Measurements from ENCODE around the gene CEP43. TPM values are rescaled to one million over a fixed set of nuclear protein-coding genes. Genes with fewer than 3 reads are reported as not detected.

Gene CEP43
- total RNA-seq, 1 experiment from 2014 or later = 25.1 TPM

DNA sequence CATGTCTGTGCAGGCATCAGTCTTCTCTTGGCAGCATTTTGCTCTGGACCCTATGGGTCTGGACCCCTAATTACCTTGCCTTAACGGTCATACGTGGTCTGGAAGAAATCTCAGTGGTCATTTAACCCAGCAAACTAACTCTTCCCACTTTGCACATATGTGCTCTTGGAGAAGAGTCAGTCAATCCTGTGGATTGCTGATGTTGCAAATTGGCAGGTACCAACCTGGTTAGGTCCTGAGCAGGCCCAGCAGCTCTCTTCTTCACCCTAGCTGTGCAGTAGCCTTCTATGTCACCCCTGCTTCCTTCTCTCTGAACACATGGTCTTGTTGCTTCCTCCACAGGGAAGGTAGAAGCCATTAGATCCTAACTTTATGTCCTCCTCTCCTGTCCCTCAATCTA lies 1.6 kb downstream of the CEP43 start:
- ChIA-PET CTCF (interaction anchor here (2.9 kb wide), 1 partner anchor 140 kb away, joined by 17 read pairs; no protein-coding TSS in a partner anchor), POLR2A (no interaction called here)
- no peaks in the 10 kb centered on the region for H3K27me3 Mint-ChIP-seq (ENCODE audit: low read depth)
- peak overlapping the region; percentile 89 for H3K4me3 Mint-ChIP-seq
- peak overlapping the region; percentile 29; the same call in 1 of the 2 replicates for H3K27ac Mint-ChIP-seq
- peaks cover 27% of the 10 kb centered on the region for H3K4me1 Mint-ChIP-seq
- H3K9me3 Mint-ChIP-seq = no peaks in the 10 kb centered on the region
- TF ChIP-seq, protein P1, sequence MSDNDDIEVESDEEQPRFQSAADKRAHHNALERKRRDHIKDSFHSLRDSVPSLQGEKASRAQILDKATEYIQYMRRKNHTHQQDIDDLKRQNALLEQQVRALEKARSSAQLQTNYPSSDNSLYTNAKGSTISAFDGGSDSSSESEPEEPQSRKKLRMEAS (CRISPR knock-in tag; IDR thresholded peaks at IDR 0.05) = no peak
- TF ChIP-seq ESRRA (CRISPR knock-in tag; IDR thresholded peaks at IDR 0.05; ENCODE audit: borderline replicate concordance) = no peak
- TF ChIP-seq ZNF317 (CRISPR knock-in tag; IDR thresholded peaks at IDR 0.05; ENCODE audit: borderline replicate concordance, low read depth) = no peak
- TF ChIP-seq TCF7 (CRISPR knock-in tag; IDR thresholded peaks at IDR 0.05; ENCODE audit: low read depth) = no peak
- TF ChIP-seq GABPB1 (CRISPR knock-in tag; IDR thresholded peaks at IDR 0.05) = no peak
- no peak for TF ChIP-seq ZNF263 (CRISPR knock-in tag; IDR thresholded peaks at IDR 0.05; ENCODE audit: low read depth)
- no peak for TF ChIP-seq ZNF138 (CRISPR knock-in tag; conservative IDR thresholded peaks at IDR 0.05)
- TF ChIP-seq IRF2 (CRISPR knock-in tag; IDR thresholded peaks at IDR 0.05; ENCODE audit: borderline replicate concordance, low read depth) = no peak
- TF ChIP-seq FOXK1 (CRISPR knock-in tag; IDR thresholded peaks at IDR 0.05) = no peak
- TF ChIP-seq NR1H2 (CRISPR knock-in tag; IDR thresholded peaks at IDR 0.05) = no peak
- ATAC-seq = no peak
- no peak for DNase-seq (ENCODE audit: low spot score)
- H3K36me3 Mint-ChIP-seq = peaks cover 28% of the 10 kb centered on the region

DNA sequence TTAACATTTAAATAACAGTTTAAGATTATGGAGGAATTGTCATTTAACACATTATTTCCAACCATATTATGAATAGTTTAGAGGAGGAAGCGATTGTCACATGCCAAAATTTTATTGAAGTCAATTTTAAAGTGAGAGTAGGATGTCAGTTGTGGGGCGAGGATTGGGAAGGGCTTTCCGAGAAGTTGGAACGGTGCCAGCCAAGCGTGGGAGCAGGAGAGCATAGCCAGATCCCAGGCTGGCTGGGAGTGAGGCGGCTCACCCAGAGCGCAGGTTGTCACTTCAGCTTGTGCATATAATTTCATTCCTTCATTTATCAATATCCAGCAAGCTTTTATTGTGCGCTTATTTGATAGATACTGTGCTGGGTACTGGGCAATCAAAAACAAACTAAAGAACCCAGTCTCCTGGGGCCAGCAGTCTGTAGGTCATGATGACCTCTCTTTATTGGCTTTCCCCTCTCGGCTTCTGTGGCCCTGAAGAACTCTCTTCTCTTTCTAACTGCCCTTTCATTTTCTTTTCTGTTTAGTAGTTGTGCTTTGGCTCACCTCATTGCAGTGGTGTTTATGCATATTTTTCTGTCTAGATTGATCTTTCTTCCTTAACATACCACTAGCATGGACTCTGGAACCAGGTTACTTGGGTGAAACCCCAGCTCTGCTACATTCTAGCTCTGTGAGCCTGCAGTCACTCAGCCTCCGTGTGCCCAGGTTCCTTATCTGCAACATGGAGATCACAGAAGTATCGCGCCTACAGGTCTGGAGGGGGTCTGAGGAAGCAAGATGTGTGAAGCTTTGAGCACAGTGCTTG lies 6.4 kb downstream of the CEP43 start:
- CTCF ChIA-PET = no interaction called here
- Mint-ChIP-seq H3K27ac (no peak overlapping the region; the same call in 1 of the 2 replicates), H3K4me3 (no peak overlapping the region), H3K36me3 (peaks cover 51% of the 10 kb centered on the region), H3K4me1 (peaks cover 13% of the 10 kb centered on the region), H3K9me3 (no peaks in the 10 kb centered on the region), H3K27me3 (ENCODE audit: low read depth) (no peaks in the 10 kb centered on the region)
- DNase-seq (ENCODE audit: low spot score) = no peak
- TF ChIP-seq GTF2I (CRISPR knock-in tag; conservative IDR thresholded peaks at IDR 0.05) (no peak), GRHL2 (CRISPR knock-in tag; IDR thresholded peaks at IDR 0.05; ENCODE audit: insufficient replicate concordance, severe bottlenecking) (no peak), ZNF121 (CRISPR knock-in tag; IDR thresholded peaks at IDR 0.05) (no peak), HMGA2 (CRISPR knock-in tag; IDR thresholded peaks at IDR 0.05) (no peak), ATF1 (CRISPR knock-in tag; IDR thresholded peaks at IDR 0.05) (no peak), ELF4 (CRISPR knock-in tag; IDR thresholded peaks at IDR 0.05; ENCODE audit: low read depth) (no peak), MYBL2 (CRISPR knock-in tag; IDR thresholded peaks at IDR 0.05) (no peak), MLX (CRISPR knock-in tag; IDR thresholded peaks at IDR 0.05) (no peak), ZNF281 (CRISPR knock-in tag; IDR thresholded peaks at IDR 0.05) (no peak)
- TF ChIP-seq, protein P2, sequence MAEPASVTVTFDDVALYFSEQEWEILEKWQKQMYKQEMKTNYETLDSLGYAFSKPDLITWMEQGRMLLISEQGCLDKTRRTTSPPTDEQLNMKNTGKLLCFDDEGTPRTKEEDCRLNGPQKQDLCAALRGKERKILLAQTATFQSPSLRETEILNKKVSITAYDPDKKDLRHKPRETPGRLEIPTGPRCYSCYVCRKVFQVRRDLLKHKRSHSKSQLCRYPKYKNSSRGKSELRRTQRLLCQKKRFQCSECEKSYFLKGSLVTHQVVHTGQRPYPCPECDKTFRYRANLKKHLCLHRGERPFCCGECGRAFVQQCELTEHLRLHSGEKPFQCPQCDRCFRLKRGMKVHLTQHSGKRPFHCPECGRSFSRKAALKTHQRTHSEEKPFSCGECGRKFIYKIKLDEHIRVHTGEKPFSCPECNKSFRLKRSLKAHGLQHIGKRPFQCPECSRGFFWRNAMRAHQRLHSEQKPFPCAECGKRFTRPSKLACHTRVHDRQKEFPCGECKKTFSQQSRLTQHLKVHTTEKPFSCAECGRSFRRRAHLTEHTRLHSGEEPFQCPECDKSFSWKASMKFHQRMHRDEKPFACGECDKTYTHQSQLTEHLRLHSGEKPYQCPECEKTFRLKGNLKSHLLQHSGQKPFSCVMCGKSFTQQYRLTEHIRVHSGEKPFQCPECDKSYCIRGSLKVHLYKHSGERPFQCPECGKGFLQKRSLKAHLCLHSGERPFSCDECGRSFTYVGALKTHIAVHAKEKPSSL (CRISPR knock-in tag; conservative IDR thresholded peaks at IDR 0.05) = no peak
- TF ChIP-seq, protein P3, sequence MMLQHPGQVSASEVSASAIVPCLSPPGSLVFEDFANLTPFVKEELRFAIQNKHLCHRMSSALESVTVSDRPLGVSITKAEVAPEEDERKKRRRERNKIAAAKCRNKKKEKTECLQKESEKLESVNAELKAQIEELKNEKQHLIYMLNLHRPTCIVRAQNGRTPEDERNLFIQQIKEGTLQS (CRISPR knock-in tag; conservative IDR thresholded peaks at IDR 0.05) = no peak
- POLR2A ChIA-PET = no interaction called here
- ATAC-seq = no peak
